Measurements from ENCODE around the gene ZPBP. TPM values are rescaled to one million over a fixed set of nuclear protein-coding genes. Genes with fewer than 3 reads are reported as not detected.

ZPBP gene
- total RNA-seq, 1 experiment from 2014 or later = not detected

DNA sequence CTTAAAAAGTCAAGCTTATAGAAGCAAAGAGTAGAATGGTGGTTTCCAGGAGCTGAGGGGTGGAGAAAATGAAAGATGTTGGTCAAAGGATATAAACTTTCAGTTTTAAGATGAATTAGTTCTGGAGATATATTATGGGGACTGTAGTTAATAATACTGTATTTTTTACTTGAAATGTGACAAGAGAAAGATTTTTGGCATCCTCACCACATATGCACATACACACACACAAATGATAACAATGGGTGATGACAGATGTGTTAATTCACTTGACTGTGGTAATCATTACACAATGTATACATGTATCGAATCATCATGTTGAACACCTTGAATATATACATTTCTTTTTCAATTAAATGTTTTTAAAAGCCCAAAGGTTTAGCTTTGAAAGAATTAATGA lies 32.7 kb upstream of the ZPBP start:
- Histone ChIP-seq H3K4me1 (replicated peaks; ENCODE audit: insufficient read depth) (no peaks in the 10 kb centered on the region), H3K36me3 (ENCODE audit: low read depth) (no peaks in the 10 kb centered on the region), H3K79me2 (ENCODE audit: low read depth) (no peaks in the 10 kb centered on the region), H3K4me3 (no peak overlapping the region), H3F3A (ENCODE audit: insufficient read depth, low read depth) (no peaks in the 10 kb centered on the region; the same call in 1 of the 2 replicates), H4K20me1 (ENCODE audit: insufficient read depth) (no peaks in the 10 kb centered on the region), H3K9me2 (ENCODE audit: insufficient read depth) (no peaks in the 10 kb centered on the region), H3K27me3 (ENCODE audit: insufficient read depth, low read depth) (no peaks in the 10 kb centered on the region), H3K27ac (no peak overlapping the region), H3K4me2 (no peak overlapping the region), H3K9me3 (ENCODE audit: insufficient read depth, low read depth) (no peaks in the 10 kb centered on the region), H2AFZ (no peak overlapping the region)
- TF ChIP-seq, protein P1, sequence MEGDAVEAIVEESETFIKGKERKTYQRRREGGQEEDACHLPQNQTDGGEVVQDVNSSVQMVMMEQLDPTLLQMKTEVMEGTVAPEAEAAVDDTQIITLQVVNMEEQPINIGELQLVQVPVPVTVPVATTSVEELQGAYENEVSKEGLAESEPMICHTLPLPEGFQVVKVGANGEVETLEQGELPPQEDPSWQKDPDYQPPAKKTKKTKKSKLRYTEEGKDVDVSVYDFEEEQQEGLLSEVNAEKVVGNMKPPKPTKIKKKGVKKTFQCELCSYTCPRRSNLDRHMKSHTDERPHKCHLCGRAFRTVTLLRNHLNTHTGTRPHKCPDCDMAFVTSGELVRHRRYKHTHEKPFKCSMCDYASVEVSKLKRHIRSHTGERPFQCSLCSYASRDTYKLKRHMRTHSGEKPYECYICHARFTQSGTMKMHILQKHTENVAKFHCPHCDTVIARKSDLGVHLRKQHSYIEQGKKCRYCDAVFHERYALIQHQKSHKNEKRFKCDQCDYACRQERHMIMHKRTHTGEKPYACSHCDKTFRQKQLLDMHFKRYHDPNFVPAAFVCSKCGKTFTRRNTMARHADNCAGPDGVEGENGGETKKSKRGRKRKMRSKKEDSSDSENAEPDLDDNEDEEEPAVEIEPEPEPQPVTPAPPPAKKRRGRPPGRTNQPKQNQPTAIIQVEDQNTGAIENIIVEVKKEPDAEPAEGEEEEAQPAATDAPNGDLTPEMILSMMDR (conservative IDR thresholded peaks at IDR 0.05) = no peak
- TF ChIP-seq EZH2 (IDR thresholded peaks at IDR 0.05; ENCODE audit: low read depth) = no peak
- BruUV-seq (replicated peaks) = no TSS peak
- intact Hi-C loops (cut with micrococcal nuclease; ENCODE audit: unreplicated experiment) = no loop called here
- ChIA-PET CTCF (interaction anchor here (0.7 kb wide), 1 partner anchor 709 kb away, joined by 4 read pairs; no protein-coding TSS in a partner anchor), POLR2A (ENCODE audit: unreplicated experiment) (no interaction called here)
- DNase-seq = no peak

DNA sequence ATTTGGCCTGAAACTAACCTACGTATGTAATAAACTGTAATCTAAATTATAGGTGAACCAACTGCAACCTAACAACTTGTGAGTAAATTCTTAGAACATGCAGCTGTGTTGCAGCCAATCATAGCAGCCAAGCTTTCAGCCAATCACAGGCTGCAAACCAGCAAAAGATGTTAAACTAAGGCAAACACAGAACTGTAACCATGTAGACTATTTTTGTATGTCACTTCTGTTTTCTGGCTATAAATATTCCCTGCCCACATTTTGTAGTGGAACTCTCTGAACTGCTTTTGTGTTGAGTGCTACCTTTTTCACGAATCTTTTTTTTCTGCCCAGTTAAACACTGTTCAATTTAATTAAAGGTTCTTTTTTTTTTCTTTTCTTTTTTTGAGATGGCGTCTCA lies 28.2 kb upstream of the ZPBP start:
- Histone ChIP-seq H3K79me2 (ENCODE audit: low read depth) (no peaks in the 10 kb centered on the region), H3K27ac (no peak overlapping the region), H3K9me3 (ENCODE audit: insufficient read depth, low read depth) (no peaks in the 10 kb centered on the region), H3K4me1 (replicated peaks; ENCODE audit: insufficient read depth) (no peaks in the 10 kb centered on the region), H4K20me1 (ENCODE audit: insufficient read depth) (no peaks in the 10 kb centered on the region), H3K27me3 (ENCODE audit: insufficient read depth, low read depth) (peaks cover 27% of the 10 kb centered on the region), H3K4me2 (no peak overlapping the region), H3F3A (ENCODE audit: insufficient read depth, low read depth) (no peaks in the 10 kb centered on the region; the same call in 1 of the 2 replicates), H3K9me2 (ENCODE audit: insufficient read depth) (no peaks in the 10 kb centered on the region), H2AFZ (no peak overlapping the region), H3K4me3 (no peak overlapping the region), H3K36me3 (ENCODE audit: low read depth) (no peaks in the 10 kb centered on the region)
- intact Hi-C loops (cut with micrococcal nuclease; ENCODE audit: unreplicated experiment) = no loop called here
- no TSS peak for BruUV-seq (replicated peaks)
- ChIA-PET POLR2A (ENCODE audit: unreplicated experiment) (no interaction called here), CTCF (no interaction called here)
- DNase-seq = no peak
- TF ChIP-seq EZH2 (IDR thresholded peaks at IDR 0.05; ENCODE audit: low read depth) = no peak
- TF ChIP-seq, protein P1 (conservative IDR thresholded peaks at IDR 0.05) = no peak

DNA sequence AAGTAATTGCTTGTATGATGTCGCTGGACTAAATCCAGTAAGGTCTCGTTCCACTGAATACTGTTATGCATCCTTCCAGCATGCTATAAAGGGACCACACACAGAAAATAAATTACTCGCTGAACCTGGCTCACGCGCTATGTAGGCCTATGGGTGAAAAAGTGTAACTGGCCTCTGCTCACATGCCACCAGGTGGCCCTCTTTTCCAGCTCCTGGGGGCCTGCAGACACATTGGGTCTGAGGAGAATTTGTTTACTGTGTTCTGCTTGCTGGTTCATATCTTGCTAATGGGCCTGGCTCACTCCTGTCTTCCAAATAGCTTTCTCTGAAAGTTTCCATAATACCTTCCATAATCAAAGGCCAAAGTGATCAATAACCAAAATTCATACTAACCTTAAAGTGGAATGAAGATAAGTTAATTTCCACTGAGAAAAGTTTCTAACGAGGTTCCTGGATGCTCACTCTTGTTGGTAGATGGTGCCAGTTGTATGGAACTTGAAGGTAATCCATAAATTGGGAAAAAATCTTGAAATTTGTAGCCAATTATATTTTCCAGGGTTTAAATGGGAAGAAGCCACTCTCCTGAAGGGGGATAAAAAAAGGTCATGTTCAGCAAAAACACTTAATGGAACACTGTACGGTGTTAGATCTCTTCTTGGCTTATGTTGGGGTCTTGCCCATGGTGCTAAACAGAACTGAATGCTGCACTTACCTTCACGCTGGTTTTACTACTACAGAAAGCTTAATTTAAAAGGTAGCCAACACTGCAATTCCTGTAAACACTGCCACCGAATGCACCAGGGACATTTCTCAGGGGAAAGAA lies 27.0 kb upstream of the ZPBP start:
- DNase-seq = no peak
- intact Hi-C loops (cut with micrococcal nuclease; ENCODE audit: unreplicated experiment) = no loop called here
- Histone ChIP-seq H3K79me2 (ENCODE audit: low read depth) (no peaks in the 10 kb centered on the region), H3K4me1 (replicated peaks; ENCODE audit: insufficient read depth) (no peaks in the 10 kb centered on the region), H3K36me3 (ENCODE audit: low read depth) (no peaks in the 10 kb centered on the region), H2AFZ (no peak overlapping the region), H3K9me2 (ENCODE audit: insufficient read depth) (no peaks in the 10 kb centered on the region), H3K4me3 (no peak overlapping the region), H3K9me3 (ENCODE audit: insufficient read depth, low read depth) (no peaks in the 10 kb centered on the region), H3F3A (ENCODE audit: insufficient read depth, low read depth) (no peaks in the 10 kb centered on the region; the same call in 1 of the 2 replicates), H3K27me3 (ENCODE audit: insufficient read depth, low read depth) (peaks cover 36% of the 10 kb centered on the region), H4K20me1 (ENCODE audit: insufficient read depth) (no peaks in the 10 kb centered on the region), H3K4me2 (no peak overlapping the region), H3K27ac (no peak overlapping the region)
- TF ChIP-seq, protein P1 (conservative IDR thresholded peaks at IDR 0.05) = no peak
- no peak for TF ChIP-seq EZH2 (IDR thresholded peaks at IDR 0.05; ENCODE audit: low read depth)
- ChIA-PET POLR2A (ENCODE audit: unreplicated experiment) (no interaction called here), CTCF (no interaction called here)
- BruUV-seq (replicated peaks) = no TSS peak

All from PC-9 (cell line).